Astrocyte of the spinal cord (primary cell): ENCODE measurements around the gene PERM1.
"Not testable (repeated sequence)": the region's sequence is repeated elsewhere in the genome, so short reads cannot be mapped to it uniquely, and the experiment has no call there.

Source experiments
- DNase-seq: peaks from one replicate; pipeline ENCODE4 v3.0.0; 2011; ENCODE audit warnings: low read depth, low spot score
- H3K4me3 ChIP-seq: 2 replicates; pipeline ENCODE4 v1.5.1; 2011; ENCODE audit warnings: low read depth, mild to moderate bottlenecking, low read length, moderate library complexity
- in situ Hi-C: cut with HindIII; loops from 2 replicates; pipeline ENCODE4 v1.10.0; 2017; ENCODE audit warnings: low sequenced_read_pairs
- TF ChIP-seq, protein P1 (sequence below): IDR thresholded peaks from 2 replicates; pipeline ENCODE4 v1.5.1; 2012; ENCODE audit warnings: low read depth, mild to moderate bottlenecking, low read length, inconsistent platforms

The PERM1 gene

GRCh38 chr1:981491-981954 lies 370 bp downstream of the PERM1 start:
- no peak overlapping the region for H3K4me3 ChIP-seq
- TF ChIP-seq, protein P1, sequence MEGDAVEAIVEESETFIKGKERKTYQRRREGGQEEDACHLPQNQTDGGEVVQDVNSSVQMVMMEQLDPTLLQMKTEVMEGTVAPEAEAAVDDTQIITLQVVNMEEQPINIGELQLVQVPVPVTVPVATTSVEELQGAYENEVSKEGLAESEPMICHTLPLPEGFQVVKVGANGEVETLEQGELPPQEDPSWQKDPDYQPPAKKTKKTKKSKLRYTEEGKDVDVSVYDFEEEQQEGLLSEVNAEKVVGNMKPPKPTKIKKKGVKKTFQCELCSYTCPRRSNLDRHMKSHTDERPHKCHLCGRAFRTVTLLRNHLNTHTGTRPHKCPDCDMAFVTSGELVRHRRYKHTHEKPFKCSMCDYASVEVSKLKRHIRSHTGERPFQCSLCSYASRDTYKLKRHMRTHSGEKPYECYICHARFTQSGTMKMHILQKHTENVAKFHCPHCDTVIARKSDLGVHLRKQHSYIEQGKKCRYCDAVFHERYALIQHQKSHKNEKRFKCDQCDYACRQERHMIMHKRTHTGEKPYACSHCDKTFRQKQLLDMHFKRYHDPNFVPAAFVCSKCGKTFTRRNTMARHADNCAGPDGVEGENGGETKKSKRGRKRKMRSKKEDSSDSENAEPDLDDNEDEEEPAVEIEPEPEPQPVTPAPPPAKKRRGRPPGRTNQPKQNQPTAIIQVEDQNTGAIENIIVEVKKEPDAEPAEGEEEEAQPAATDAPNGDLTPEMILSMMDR, result no peak
- in situ Hi-C loops, result no loop called here
- DNase-seq, result no peak

- no peak overlapping the region for H3K4me3 ChIP-seq
- TF ChIP-seq, protein P1, result no peak
- no peak for DNase-seq
- in situ Hi-C loops, result no loop called here
Measured at GRCh38 chr1:980602-981395, 1.1 kb downstream of the PERM1 start.

GRCh38 chr1:980137-980571 lies 1.7 kb downstream of the PERM1 start:
- in situ Hi-C loops, result no loop called here
- H3K4me3 ChIP-seq, result no peak overlapping the region
- TF ChIP-seq, protein P1, result no peak
- DNase-seq, result no peak

DNA sequence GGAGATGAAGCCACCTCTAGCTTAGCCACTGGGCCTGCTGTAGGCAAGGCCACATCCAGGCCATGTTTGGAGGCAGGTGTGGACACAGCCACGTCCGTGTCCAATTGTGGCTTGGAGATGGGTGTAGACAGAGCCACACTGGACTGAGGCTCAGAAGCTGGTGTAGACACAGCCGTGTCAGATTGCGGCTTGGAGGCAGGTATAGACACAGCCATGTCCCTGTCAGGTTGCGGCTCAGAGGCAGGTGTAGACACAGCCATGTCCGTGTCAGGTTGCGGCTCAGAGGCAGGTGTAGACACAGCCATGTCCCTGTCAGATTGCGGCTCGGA lies 2.2 kb downstream of the PERM1 start:
- no peak for DNase-seq
- no peak overlapping the region for H3K4me3 ChIP-seq
- in situ Hi-C loops, result no loop called here
- TF ChIP-seq, protein P1, result no peak

DNA sequence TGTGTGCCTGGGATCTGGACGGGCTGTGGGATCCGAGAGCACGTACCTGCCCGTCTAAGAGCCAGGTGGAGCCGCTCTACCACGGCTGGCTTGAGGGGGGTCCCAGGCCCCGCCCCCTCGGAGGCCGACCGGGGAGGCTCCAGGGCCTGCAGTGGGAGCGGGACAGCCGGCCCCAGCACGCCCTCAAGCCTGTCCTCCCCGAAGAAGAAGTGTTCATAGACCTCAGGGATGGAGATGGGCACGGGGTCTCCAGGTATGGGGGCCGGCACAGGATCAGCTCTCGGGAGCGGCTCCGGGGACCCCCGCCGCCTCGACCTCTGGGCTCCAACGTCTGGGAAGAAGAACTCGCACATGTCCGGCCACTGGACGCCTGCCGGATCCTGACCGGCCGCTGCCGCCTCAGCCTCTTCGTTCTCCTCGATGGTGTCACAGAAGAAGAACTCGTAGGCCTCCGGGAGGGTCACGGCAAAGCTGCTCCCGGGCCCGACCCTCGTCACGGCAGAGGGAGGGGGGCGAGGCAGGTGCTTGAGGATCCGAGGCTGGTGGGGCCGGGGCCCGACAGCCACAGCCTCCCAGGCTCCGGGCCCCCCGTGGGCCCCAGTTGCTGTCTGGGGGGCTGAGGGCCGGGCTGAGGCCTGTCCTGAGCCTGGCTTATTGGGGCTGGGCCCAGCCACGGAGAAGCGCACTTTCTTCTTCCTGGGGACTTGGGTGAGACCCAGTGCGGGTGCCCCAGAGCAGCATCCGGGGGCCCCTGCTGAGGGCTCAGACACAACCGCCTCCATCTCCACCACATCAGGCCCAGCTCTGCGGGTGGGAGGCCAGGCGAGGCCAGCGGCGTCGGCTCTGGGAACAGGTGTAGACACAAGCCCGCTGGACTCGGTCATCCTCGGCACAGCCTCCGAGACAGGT lies 2.8 kb downstream of the PERM1 start:
- TF ChIP-seq, protein P1, result no peak
- DNase-seq, result no peak
- in situ Hi-C loops, result no loop called here
- no peak overlapping the region for H3K4me3 ChIP-seq

- TF ChIP-seq, protein P1, result no peak
- DNase-seq, result no peak
Measured at GRCh38 chr1:978069-978834, 3.6 kb downstream of the PERM1 start.

DNA sequence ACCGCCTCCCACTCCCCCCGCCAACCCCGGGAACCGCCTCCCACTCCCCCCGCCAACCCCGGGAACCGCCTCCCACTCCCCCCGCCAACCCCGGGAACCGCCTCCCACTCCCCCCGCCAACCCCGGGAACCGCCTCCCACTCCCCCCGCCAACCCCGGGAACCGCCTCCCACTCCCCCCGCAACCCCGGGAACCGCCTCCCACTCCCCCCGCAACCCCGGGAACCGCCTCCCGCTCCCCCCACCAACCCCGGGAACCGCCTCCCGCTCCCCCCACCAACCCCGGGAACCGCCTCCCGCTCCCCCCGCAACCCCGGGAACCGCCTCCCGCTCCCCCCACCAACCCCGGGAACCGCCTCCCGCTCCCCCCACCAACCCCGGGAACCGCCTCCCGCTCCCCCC lies 5.1 kb downstream of the PERM1 start:
- in situ Hi-C loops, H3K4me3 ChIP-seq, DNase-seq: not testable (repeated sequence)

More at GRCh38 chr1:978069-978834, 3.6 kb downstream of the PERM1 start:
- in situ Hi-C loops, result no loop called here
- H3K4me3 ChIP-seq, result no peak overlapping the region
